Breast epithelium (tissue), 4 donors: ENCODE measurements around the gene PTPN3. TPM values are rescaled to one million over a fixed set of nuclear protein-coding genes. Genes with fewer than 3 reads are reported as not detected.

Experiments used
- DNase-seq, 2 donors: peaks; one replicate each; pipeline ENCODE4 v3.0.0-alpha.2; 2019; ENCODE audit warnings: low spot score in 2 of 2
- H3K27ac ChIP-seq, 2 donors: fragments of 200-600 bp; sonication (generic) in 1 of 2; one replicate each; pipeline ENCODE4 v1.5.1; 2016 to 2019; ENCODE audit warnings: mild to moderate bottlenecking in 1 of 2
- H3K27me3 ChIP-seq, 2 donors: fragments of 200-600 bp; sonication (generic) in 1 of 2; one replicate each; pipeline versions ENCODE4 v1.5.1 to v1.6.0; 2017 to 2019; ENCODE audit warnings: control low read depth in 1 of 2, mild to moderate bottlenecking in 1 of 2
- H3K36me3 ChIP-seq: fragments of 200-600 bp; one replicate; pipeline ENCODE4 v1.5.1; 2019
- H3K4me1 ChIP-seq, 2 donors: fragments of 200-600 bp; sonication (generic); one replicate each; pipeline ENCODE4 v1.5.1; 2016 to 2019; ENCODE audit warnings: control low read depth in 1 of 2
- H3K4me3 ChIP-seq, 3 donors: fragments of 200-600 bp; sonication (generic); 1 replicate in 2 of 3; 2 replicates in 1 of 3; pipeline ENCODE4 v1.5.1; 2016 to 2019; ENCODE audit warnings: mild to moderate bottlenecking in 3 of 3, moderate library complexity in 2 of 3
- H3K9me3 ChIP-seq, 2 donors: fragments of 200-600 bp; sonication (generic) in 1 of 2; one replicate each; pipeline ENCODE4 v1.5.1; 2016 to 2019; ENCODE audit warnings: control low read depth in 1 of 2
- CTCF ChIP-seq, 3 donors: fragments of 450-650 bp; IDR thresholded peaks; one replicate each; pipeline ENCODE4 v1.5.1; 2016 to 2017; ENCODE audit warnings: antibody characterized with exemption in 3 of 3, mild to moderate bottlenecking in 3 of 3, moderate library complexity in 3 of 3
- POLR2A ChIP-seq: fragments of 450-650 bp; IDR thresholded peaks from one replicate; pipeline ENCODE4 v1.6.1; 2016; ENCODE audit warnings: antibody characterized with exemption, mild to moderate bottlenecking, moderate library complexity
- POLR2AphosphoS5 ChIP-seq, 3 donors: sonication (generic); formaldehyde crosslinking; IDR thresholded peaks; one replicate each; pipeline ENCODE4 v1.6.1; 2017; ENCODE audit warnings: antibody characterized with exemption in 3 of 3
- intact Hi-C: fragments of 100-400 bp; cut with DNase I; formaldehyde crosslinking; loops from one replicate; pipeline ENCODE4 v1.15.1; 2023; ENCODE audit warnings: low total_unique reads
- total RNA-seq, 3 donors: library from RNA; depleted of rRNA; stranded (reverse); fragments of >200 nt; gene quantifications; one replicate each; pipeline ENCODE4 v1.1.0, GENCODE V29; 2016

PTPN3 gene
- total RNA-seq, 3 donors from 2014 or later = 4.2 to 21.2 (median 14.4) TPM

GRCh38 chr9:109399258-109399767 lies 98.8 kb downstream of the PTPN3 start:
- Histone ChIP-seq H3K27me3 (no peaks in the 10 kb centered on the region), H3K4me1 (no peaks in the 10 kb centered on the region), H3K27ac (no peak overlapping the region), H3K4me3 (no peak overlapping the region), H3K36me3 (no peaks in the 10 kb centered on the region), H3K9me3 (no peaks in the 10 kb centered on the region)
- no peak for DNase-seq
- intact Hi-C loops = no loop called here
- no peak for TF ChIP-seq CTCF (IDR thresholded peaks at IDR 0.05)
- no peak for TF ChIP-seq POLR2A
- no peak for TF ChIP-seq POLR2AphosphoS5 (IDR thresholded peaks at IDR 0.05)

GRCh38 chr9:109391176-109391575 lies 106.9 kb downstream of the PTPN3 start:
- intact Hi-C loops = no loop called here
- Histone ChIP-seq H3K27me3 (no peaks in the 10 kb centered on the region), H3K9me3 (no peaks in the 10 kb centered on the region), H3K4me3 (no peak overlapping the region), H3K36me3 (no peaks in the 10 kb centered on the region), H3K27ac (no peak overlapping the region), H3K4me1 (no peaks in the 10 kb centered on the region)
- no peak for DNase-seq
- TF ChIP-seq POLR2AphosphoS5 (IDR thresholded peaks at IDR 0.05) = no peak
- no peak for TF ChIP-seq POLR2A
- no peak for TF ChIP-seq CTCF (IDR thresholded peaks at IDR 0.05)

- DNase-seq = no peak
- Histone ChIP-seq H3K27me3 (no peaks in the 10 kb centered on the region), H3K4me1 (no peaks in the 10 kb centered on the region), H3K27ac (no peak overlapping the region), H3K4me3 (no peak overlapping the region), H3K9me3 (no peaks in the 10 kb centered on the region), H3K36me3 (no peaks in the 10 kb centered on the region)
- intact Hi-C loops = no loop called here
- TF ChIP-seq CTCF (IDR thresholded peaks at IDR 0.05) = no peak
- no peak for TF ChIP-seq POLR2A
- TF ChIP-seq POLR2AphosphoS5 (IDR thresholded peaks at IDR 0.05) = no peak
Observed at GRCh38 chr9:109387856-109388255, 110.3 kb downstream of the PTPN3 start.

- no peaks in the 10 kb centered on the region for H3K4me1 ChIP-seq
- DNase-seq = no peak
- H3K27ac ChIP-seq = no peak overlapping the region
- H3K27me3 ChIP-seq = no peaks in the 10 kb centered on the region
- H3K4me3 ChIP-seq = no peak overlapping the region
- TF ChIP-seq CTCF (IDR thresholded peaks at IDR 0.05) (no peak), POLR2AphosphoS5 (IDR thresholded peaks at IDR 0.05) (no peak), POLR2A (no peak)
- H3K36me3 ChIP-seq = no peaks in the 10 kb centered on the region
- no peaks in the 10 kb centered on the region for H3K9me3 ChIP-seq
- intact Hi-C loops = no loop called here
Observed at GRCh38 chr9:109387206-109387605, 110.9 kb downstream of the PTPN3 start.

GRCh38 chr9:109385499-109385898 lies 112.6 kb downstream of the PTPN3 start:
- H3K36me3 ChIP-seq = no peaks in the 10 kb centered on the region
- intact Hi-C loops = no loop called here

More at GRCh38 chr9:109385499-109385898, 112.6 kb downstream of the PTPN3 start:
- H3K27ac ChIP-seq = no peak overlapping the region
- H3K4me3 ChIP-seq = no peak overlapping the region
- H3K9me3 ChIP-seq = no peaks in the 10 kb centered on the region
- H3K4me1 ChIP-seq = no peaks in the 10 kb centered on the region
- no peak for DNase-seq
- no peaks in the 10 kb centered on the region for H3K27me3 ChIP-seq
- TF ChIP-seq CTCF (IDR thresholded peaks at IDR 0.05) = no peak
- no peak for TF ChIP-seq POLR2A
- no peak for TF ChIP-seq POLR2AphosphoS5 (IDR thresholded peaks at IDR 0.05)
